Left ventricle myocardium inferior (tissue), 1 donor: ENCODE results near the gene MALRD1. TPM values are rescaled to one million over a fixed set of nuclear protein-coding genes. Genes with fewer than 3 reads are reported as not detected.

ENCODE experiments used
- DNase-seq: peaks from one replicate; pipeline ENCODE4 v3.0.0-alpha.2; 2020
- H3K27ac ChIP-seq: fragments of 200-600 bp; replicated peaks from 2 replicates; pipeline ENCODE4 v1.8.0; 2021
- H3K27me3 ChIP-seq: fragments of 200-600 bp; 2 replicates; pipeline ENCODE4 v1.8.0; 2021; ENCODE audit warnings: low read depth
- H3K36me3 ChIP-seq: fragments of 200-600 bp; 2 replicates; pipeline ENCODE4 v1.8.0; 2021
- H3K4me1 ChIP-seq: fragments of 200-600 bp; 2 replicates; pipeline ENCODE4 v1.8.0; 2021
- H3K4me3 ChIP-seq: fragments of 200-600 bp; 2 replicates; pipeline ENCODE4 v1.8.0; 2021; ENCODE audit warnings: mild to moderate bottlenecking, moderate library complexity
- H3K9me3 ChIP-seq: fragments of 200-600 bp; replicated peaks from 2 replicates; pipeline ENCODE4 v1.8.0; 2021
- intact Hi-C: fragments of 100-400 bp; cut with micrococcal nuclease; formaldehyde crosslinking; loops from one replicate; pipeline ENCODE4 v1.11.0; 2022
- total RNA-seq: library from RNA; stranded (reverse); fragmentation: NEBNext Ultra II Directional; extraction: Animal tissue kit (Norgen Biotek cat#: 25700); gene quantifications from one replicate; pipeline ENCODE4 v1.2.1, GENCODE V29; 2021
- TF ChIP-seq, protein P1 (sequence below): fragments of 200-600 bp; IDR thresholded peaks from 2 replicates; pipeline ENCODE4 v1.8.0; 2021; ENCODE audit warnings: antibody characterized with exemption, mild to moderate bottlenecking, borderline replicate concordance
- donor health status: DM: no; HTN: yes; CAD: no; lungs with severe emphysema.

Gene MALRD1
- total RNA-seq, 1 donor from 2014 or later = 0.47 TPM

GRCh38 chr10:19096501-19097073, 48.0 kb downstream of the MALRD1 start:
- TF ChIP-seq, protein P1, sequence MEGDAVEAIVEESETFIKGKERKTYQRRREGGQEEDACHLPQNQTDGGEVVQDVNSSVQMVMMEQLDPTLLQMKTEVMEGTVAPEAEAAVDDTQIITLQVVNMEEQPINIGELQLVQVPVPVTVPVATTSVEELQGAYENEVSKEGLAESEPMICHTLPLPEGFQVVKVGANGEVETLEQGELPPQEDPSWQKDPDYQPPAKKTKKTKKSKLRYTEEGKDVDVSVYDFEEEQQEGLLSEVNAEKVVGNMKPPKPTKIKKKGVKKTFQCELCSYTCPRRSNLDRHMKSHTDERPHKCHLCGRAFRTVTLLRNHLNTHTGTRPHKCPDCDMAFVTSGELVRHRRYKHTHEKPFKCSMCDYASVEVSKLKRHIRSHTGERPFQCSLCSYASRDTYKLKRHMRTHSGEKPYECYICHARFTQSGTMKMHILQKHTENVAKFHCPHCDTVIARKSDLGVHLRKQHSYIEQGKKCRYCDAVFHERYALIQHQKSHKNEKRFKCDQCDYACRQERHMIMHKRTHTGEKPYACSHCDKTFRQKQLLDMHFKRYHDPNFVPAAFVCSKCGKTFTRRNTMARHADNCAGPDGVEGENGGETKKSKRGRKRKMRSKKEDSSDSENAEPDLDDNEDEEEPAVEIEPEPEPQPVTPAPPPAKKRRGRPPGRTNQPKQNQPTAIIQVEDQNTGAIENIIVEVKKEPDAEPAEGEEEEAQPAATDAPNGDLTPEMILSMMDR = no peak
- Histone ChIP-seq H3K27ac (no peak overlapping the region), H3K4me3 (no peak overlapping the region), H3K27me3 (no peaks in the 10 kb centered on the region), H3K9me3 (no peaks in the 10 kb centered on the region), H3K36me3 (no peaks in the 10 kb centered on the region), H3K4me1 (no peaks in the 10 kb centered on the region)
- intact Hi-C loops = no loop called here
- DNase-seq = no peak

GRCh38 chr10:19097151-19097550, 48.5 kb downstream of the MALRD1 start:
- intact Hi-C loops = no loop called here
- Histone ChIP-seq H3K27me3 (no peaks in the 10 kb centered on the region), H3K9me3 (no peaks in the 10 kb centered on the region), H3K27ac (no peak overlapping the region), H3K4me1 (no peaks in the 10 kb centered on the region), H3K36me3 (no peaks in the 10 kb centered on the region), H3K4me3 (no peak overlapping the region)
- no peak for DNase-seq
- TF ChIP-seq, protein P1 = no peak

- H3K27me3 ChIP-seq = no peaks in the 10 kb centered on the region
- H3K9me3 ChIP-seq = no peaks in the 10 kb centered on the region
- no peak for DNase-seq
- H3K36me3 ChIP-seq = no peaks in the 10 kb centered on the region
- intact Hi-C loops = no loop called here
- no peak overlapping the region for H3K27ac ChIP-seq
- TF ChIP-seq, protein P1 = no peak
- H3K4me1 ChIP-seq = no peaks in the 10 kb centered on the region
- H3K4me3 ChIP-seq = no peak overlapping the region
Measured at GRCh38 chr10:19098803-19099202, 50.2 kb downstream of the MALRD1 start.

DNA sequence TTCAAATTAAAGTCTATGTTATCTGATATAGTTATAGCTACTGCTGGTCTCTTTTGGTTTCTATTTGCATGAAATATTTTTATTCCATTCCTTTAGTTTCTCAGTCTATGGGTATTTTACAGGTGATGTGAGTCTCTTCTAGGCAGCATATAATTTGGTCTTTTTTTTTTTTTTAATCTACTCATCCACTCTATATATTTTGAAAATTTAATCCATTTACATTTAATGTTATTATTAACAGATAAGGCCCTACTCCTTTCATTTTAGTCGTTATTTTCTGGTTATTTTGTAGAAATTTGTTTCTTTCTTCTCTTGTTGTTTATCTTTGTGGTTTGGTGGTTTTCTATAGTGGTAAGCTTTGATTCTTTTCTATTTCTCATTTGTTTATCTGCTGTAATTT, 58.8 kb downstream of the MALRD1 start:
- Histone ChIP-seq H3K4me3 (no peak overlapping the region), H3K9me3 (peaks cover 46% of the 10 kb centered on the region)

DNA sequence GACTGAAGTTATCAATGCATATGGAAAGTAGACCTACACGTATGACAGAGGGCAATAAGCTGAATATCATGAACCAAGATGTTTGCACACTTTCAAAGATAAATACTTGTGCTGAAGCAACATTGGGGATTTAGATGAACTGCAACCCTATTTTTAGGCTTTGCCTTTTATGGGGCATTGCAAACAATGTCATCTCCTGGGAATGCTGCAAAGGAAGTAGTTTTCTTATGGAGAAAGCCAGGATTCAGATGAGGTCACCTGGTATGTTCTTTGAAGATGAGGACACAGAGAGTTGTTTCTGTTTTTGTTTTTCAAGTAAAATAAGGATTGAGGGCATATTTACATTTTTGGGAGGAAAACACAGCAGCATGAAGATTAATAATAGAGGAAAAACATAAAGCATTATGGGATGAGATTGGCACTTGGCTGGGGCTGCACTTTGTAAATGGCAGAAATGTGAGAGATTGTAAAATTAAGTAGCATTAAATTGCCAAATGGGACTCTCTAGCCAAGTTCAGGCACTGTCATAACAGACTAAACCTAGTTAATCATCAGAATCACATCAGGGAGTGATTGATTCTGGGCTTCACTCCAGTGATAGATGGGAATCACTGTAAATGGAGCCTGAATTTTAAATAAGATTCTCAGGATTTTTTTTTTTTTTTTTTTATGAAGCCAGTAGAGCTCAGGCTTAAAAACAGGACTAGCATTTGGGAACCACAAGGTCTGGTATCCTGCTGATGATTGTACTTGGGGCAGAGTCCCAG, 63.1 kb downstream of the MALRD1 start:
- Histone ChIP-seq H3K9me3 (peaks cover 30% of the 10 kb centered on the region), H3K27me3 (no peaks in the 10 kb centered on the region), H3K36me3 (no peaks in the 10 kb centered on the region), H3K27ac (no peak overlapping the region), H3K4me3 (no peak overlapping the region), H3K4me1 (no peaks in the 10 kb centered on the region)
- no peak for DNase-seq
- TF ChIP-seq, protein P1 = no peak
- intact Hi-C loops = no loop called here

More for the DNA sequence above, 58.8 kb downstream of the MALRD1 start:
- H3K27me3 ChIP-seq = no peaks in the 10 kb centered on the region
- no peaks in the 10 kb centered on the region for H3K36me3 ChIP-seq
- no peak for DNase-seq
- H3K27ac ChIP-seq = no peak overlapping the region
- intact Hi-C loops = no loop called here
- TF ChIP-seq, protein P1 = no peak
- H3K4me1 ChIP-seq = no peaks in the 10 kb centered on the region
